Type B pancreatic cell (in vitro differentiated cells): Measurements from ENCODE around the gene ZNF277. TPM values are rescaled to one million over a fixed set of nuclear protein-coding genes. Genes with fewer than 3 reads are reported as not detected.

Source experiments
- DNase-seq: peaks from one replicate; pipeline ENCODE4 v3.0.0; 2021; ENCODE audit warnings: mixed read lengths; ENCODE audit not compliant: unreplicated experiment; ENCODE audit errors: extremely low spot score
- H3K27ac Mint-ChIP-seq: 2 replicates; pipeline ENCODE4 v1.8.0; 2021; ENCODE audit warnings: mild to moderate bottlenecking, mixed read lengths
- H3K27me3 Mint-ChIP-seq: 2 replicates; pipeline ENCODE4 v1.8.0; 2021; ENCODE audit warnings: mixed read lengths
- H3K36me3 Mint-ChIP-seq: 2 replicates; pipeline ENCODE4 v1.8.0; 2021; ENCODE audit warnings: mixed read lengths
- H3K4me1 Mint-ChIP-seq: one replicate; pipeline ENCODE4 v1.8.0; 2021; ENCODE audit warnings: mixed read lengths; ENCODE audit not compliant: unreplicated experiment
- H3K4me3 Mint-ChIP-seq: 2 replicates; pipeline ENCODE4 v1.8.0; 2021; ENCODE audit warnings: mild to moderate bottlenecking, mixed read lengths
- H3K9me3 Mint-ChIP-seq: 2 replicates; pipeline ENCODE4 v1.8.0; 2021; ENCODE audit warnings: mixed read lengths
- CTCF ChIP-seq: fragments of 200-600 bp; sonication (generic); conservative IDR thresholded peaks from 2 replicates; pipeline ENCODE4 v1.5.0; 2021; ENCODE audit warnings: antibody characterized with exemption, mild to moderate bottlenecking
- total RNA-seq: library from RNA; stranded (reverse); gene quantifications from 2 replicates; pipeline ENCODE4 v1.2.1, GENCODE V29; 2021; ENCODE audit warnings: low replicate concordance

Gene ZNF277
- total RNA-seq, 1 donor from 2014 or later = 21.4 TPM

GRCh38 chr7:112336936-112337576, 130.6 kb downstream of the ZNF277 start:
- peaks cover 6% of the 10 kb centered on the region for H3K4me1 Mint-ChIP-seq
- H3K4me3 Mint-ChIP-seq = no peak overlapping the region
- no peak for DNase-seq
- no peaks in the 10 kb centered on the region for H3K27me3 Mint-ChIP-seq
- peaks cover 18% of the 10 kb centered on the region for H3K36me3 Mint-ChIP-seq
- TF ChIP-seq CTCF = no peak
- H3K9me3 Mint-ChIP-seq = no peaks in the 10 kb centered on the region
- H3K27ac Mint-ChIP-seq = no peak overlapping the region

DNA sequence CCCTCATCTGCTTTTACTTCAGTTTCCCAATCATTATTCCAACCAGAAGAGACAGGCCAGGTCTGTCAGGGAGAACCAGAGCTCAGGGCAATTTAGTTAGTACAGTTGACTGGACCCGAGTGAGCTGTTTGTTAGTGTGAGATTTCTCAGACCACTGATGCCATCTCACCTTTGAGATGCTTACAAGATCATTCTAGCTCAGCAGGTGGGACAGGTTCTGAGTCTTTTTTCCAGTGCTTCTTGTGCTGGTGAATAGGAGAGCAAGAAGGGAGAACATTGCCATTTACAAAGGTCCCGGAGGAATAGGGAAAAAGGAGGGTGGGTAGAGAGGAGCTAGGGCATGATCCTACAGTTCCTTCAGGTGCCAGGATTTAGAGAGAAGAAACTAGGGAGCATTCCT, 131.4 kb downstream of the ZNF277 start:
- H3K27ac Mint-ChIP-seq = no peak overlapping the region
- H3K4me1 Mint-ChIP-seq = peaks cover 6% of the 10 kb centered on the region
- DNase-seq = no peak
- peaks cover 15% of the 10 kb centered on the region for H3K36me3 Mint-ChIP-seq
- H3K27me3 Mint-ChIP-seq = no peaks in the 10 kb centered on the region
- no peaks in the 10 kb centered on the region for H3K9me3 Mint-ChIP-seq
- H3K4me3 Mint-ChIP-seq = no peak overlapping the region
- no peak for TF ChIP-seq CTCF

- TF ChIP-seq CTCF = no peak
- Mint-ChIP-seq H3K9me3 (no peaks in the 10 kb centered on the region), H3K27ac (no peak overlapping the region), H3K4me3 (no peak overlapping the region), H3K27me3 (no peaks in the 10 kb centered on the region), H3K4me1 (peaks cover 6% of the 10 kb centered on the region), H3K36me3 (peaks cover 21% of the 10 kb centered on the region)
- DNase-seq = no peak
Measured at GRCh38 chr7:112338786-112339185, 132.3 kb downstream of the ZNF277 start.

- no peak for DNase-seq
- peaks cover 13% of the 10 kb centered on the region for H3K36me3 Mint-ChIP-seq
- H3K9me3 Mint-ChIP-seq = no peaks in the 10 kb centered on the region
- no peaks in the 10 kb centered on the region for H3K27me3 Mint-ChIP-seq
- no peak overlapping the region for H3K27ac Mint-ChIP-seq
- no peak for TF ChIP-seq CTCF
- no peak overlapping the region for H3K4me3 Mint-ChIP-seq
- H3K4me1 Mint-ChIP-seq = no peaks in the 10 kb centered on the region
Measured at GRCh38 chr7:112341464-112341863, 135.0 kb downstream of the ZNF277 start.

- Mint-ChIP-seq H3K27ac (no peak overlapping the region), H3K4me3 (no peak overlapping the region), H3K27me3 (no peaks in the 10 kb centered on the region)
Measured at GRCh38 chr7:112346381-112347060, 140.0 kb downstream of the ZNF277 start.

More at GRCh38 chr7:112346381-112347060, 140.0 kb downstream of the ZNF277 start:
- DNase-seq = no peak
- H3K9me3 Mint-ChIP-seq = no peaks in the 10 kb centered on the region
- TF ChIP-seq CTCF = no peak
- no peaks in the 10 kb centered on the region for H3K4me1 Mint-ChIP-seq
- peaks cover 10% of the 10 kb centered on the region for H3K36me3 Mint-ChIP-seq
